SKM-1 (cell line): ENCODE measurements around the gene MKS1.

Experiments used
- DNase-seq: peaks from one replicate; lab custom pipeline; 2025; ENCODE audit not compliant: unreplicated experiment; lab: John Stamatoyannopoulos, UW

The MKS1 gene

DNA sequence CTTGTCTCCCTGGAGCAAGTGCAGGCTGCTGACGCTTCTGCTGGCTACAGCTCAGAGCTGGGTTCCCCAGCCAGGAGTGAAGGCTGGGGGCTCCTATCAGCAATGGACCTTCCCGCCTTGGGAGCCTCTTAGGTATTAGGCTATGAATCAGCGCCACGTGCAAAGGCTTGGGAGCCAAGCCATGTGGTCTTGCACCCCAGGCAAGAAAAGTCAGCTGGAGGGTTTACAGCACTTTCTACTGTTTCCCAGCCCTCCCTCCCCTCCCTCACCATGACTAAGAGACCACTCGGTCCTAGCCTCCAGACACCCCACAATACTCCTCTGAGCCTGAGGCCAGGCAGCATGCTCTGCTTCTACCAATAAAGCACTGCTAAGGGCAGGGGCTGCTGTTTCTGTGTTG, 14.3 kb downstream of the MKS1 start:
- DNase-seq: no peak

DNA sequence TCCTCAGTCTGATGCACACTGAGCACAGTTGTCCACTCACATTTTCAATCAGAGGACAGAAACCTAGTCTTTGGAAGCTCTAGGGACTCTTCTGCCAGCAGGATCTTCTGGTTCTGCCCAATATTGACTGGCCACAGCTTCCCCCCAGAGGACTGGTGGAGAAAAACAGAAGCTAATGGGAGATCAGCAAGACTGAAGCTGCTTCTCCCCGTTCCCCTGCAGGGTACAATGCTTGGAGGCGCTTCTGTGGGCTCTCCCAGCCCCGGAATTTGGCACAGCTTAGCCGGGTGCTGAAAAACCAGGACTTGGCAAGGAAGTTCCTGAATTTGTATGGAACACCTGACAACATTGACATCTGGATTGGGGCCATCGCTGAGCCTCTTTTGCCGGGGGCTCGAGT, 16.2 kb downstream of the MKS1 start:
- DNase-seq: no peak

DNA sequence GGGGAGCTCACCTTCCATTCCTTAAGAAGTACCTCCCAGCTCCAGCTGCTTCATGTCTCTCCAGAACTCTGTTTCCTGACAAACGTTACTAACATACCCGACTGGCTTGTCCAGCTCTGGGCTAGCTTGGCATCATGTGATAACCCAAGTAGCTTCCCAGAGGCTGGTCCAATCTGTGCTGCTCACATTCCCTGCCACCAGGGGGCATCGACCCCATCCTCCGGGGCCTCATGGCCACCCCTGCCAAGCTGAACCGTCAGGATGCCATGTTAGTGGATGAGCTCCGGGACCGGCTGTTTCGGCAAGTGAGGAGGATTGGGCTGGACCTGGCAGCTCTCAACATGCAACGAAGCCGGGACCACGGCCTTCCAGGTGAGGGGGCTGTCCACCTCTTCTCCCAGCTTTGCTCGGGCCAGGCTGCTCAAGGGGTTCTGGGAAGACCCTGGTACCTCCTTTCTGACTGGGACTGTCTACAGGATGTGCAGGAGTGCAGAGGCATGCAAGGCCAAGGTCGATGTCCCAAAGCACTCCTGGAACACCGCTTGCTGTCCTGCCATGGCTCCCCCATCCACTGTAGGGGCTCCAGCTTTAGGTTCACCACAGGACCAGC, 18.9 kb downstream of the MKS1 start:
- peak; percentile 37 for DNase-seq

DNA sequence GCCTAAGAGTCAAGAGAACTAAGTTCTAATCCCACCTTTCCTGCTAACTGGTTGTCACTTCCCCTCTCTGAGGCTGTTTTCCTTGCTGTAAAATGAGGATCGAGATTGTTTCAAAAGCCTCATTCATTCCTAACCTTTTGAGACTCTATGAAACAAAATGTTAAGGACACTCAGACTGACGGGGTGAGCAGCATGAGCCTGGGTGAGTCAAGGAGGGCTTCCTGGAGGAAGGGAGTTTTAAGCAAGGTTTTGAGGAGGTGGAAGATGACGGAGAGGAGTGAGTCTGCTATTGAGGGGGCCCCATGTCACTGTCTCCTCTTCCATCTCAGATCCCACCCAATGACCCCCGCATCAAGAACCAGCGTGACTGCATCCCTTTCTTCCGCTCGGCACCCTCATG, 22.4 kb downstream of the MKS1 start:
- no peak for DNase-seq

- DNase-seq: no peak
These were observed 23.4 kb downstream of the MKS1 start for GRCh38 chr17:58195518-58196123.

DNA sequence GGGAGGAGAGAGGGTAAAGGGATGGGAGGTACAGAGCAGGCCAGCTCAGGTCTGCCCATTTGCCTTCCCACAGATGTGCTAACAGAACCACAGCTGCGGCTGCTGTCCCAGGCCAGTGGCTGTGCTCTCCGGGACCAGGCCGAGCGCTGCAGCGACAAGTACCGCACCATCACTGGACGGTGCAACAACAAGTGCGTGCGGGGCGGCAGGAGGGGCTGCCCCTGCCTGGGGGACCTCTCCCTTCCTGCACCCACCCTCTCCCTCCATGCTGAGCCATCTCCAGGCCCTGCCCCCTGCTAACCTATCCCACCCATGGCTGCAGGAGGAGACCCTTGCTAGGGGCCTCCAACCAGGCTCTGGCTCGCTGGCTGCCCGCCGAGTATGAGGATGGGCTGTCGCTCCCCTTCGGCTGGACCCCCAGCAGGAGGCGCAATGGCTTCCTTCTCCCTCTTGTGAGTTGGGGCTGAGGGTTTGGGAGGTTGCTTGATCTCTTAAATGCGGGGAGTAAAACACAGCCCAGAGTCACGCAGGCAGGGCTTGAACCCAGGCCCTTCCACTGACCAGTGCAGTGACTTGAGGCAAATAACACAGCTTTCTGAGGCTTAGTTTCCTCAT, 25.3 kb downstream of the MKS1 start:
- DNase-seq: no peak

GRCh38 chr17:58192612-58193011, 26.4 kb downstream of the MKS1 start, which contains the start of gene EPX:
TSS of gene EPX (plus strand) at chr17:58192726. CDS start at chr17:58192847, 121 bp downstream.
- no peak for DNase-seq

- DNase-seq: no peak
These were observed 27.7 kb downstream of the MKS1 start for GRCh38 chr17:58191241-58191896.

- no peak for DNase-seq
These were observed 29.5 kb downstream of the MKS1 start for GRCh38 chr17:58189436-58190146.

- DNase-seq: no peak
These were observed 31.4 kb downstream of the MKS1 start for GRCh38 chr17:58187675-58188074.

- DNase-seq: no peak
These were observed 32.0 kb downstream of the MKS1 start for GRCh38 chr17:58187063-58187462.

DNA sequence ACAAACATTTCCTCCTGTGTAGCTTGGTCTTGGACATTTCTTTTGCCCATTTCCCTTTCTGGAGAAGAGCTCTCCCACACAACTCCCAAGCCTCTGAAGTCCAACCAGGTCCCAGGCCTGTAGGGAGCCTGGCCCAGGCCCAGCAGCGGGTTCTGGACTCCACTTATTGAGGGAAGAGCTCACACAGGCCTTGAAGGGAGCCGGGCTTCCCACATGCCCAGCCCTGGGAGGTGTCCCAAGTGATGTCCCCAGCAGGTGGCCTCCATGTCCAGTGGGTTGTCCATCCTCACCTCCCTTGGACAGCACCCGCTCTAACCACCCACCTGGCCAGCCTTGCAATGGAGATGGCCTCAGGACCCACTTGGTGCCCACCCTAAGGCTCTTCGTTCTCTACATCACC, 32.5 kb downstream of the MKS1 start:
- no peak for DNase-seq

DNA sequence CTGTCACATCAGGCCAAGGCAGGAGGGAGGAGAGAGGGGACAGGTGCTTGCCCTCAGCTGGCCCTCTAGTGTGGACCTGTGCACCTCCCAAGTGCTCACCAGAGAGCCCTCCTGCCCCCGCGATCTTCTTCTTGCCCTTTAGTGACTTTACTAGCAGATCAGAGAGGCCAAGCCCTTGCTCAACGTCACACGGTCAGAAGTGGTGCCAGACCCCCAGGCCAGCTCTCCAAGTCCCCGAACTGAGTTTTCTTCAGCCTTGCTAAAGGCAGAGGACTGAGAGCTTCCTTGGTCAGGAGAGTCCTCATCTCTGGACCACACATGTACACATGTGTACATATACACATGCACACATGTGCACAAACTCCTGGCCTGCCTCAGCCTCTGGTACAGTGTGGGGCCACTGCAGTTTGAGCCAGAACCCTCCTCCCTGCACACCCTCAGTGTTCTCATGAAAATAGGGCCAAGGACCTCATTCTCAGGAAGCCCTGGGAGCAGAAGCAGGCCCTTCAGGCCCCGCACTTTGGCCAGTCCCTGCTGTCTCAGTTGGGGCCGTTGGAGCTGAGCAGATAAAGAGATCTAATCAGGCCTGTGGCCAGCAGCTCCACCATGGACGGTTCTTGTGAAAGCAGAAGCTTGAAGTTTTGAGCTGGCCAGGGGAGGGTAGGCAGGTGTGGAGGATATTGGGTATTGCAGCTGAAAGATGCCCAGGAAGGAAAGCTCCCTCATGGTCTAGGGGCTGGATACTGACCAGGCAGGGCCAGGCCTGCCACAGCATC, 33.9 kb downstream of the MKS1 start:
- no peak for DNase-seq

GRCh38 chr17:58184308-58184985, 34.6 kb downstream of the MKS1 start:
- peak; percentile 28 for DNase-seq

- DNase-seq: no peak
These were observed 35.5 kb downstream of the MKS1 start for GRCh38 chr17:58183514-58183913.

DNA sequence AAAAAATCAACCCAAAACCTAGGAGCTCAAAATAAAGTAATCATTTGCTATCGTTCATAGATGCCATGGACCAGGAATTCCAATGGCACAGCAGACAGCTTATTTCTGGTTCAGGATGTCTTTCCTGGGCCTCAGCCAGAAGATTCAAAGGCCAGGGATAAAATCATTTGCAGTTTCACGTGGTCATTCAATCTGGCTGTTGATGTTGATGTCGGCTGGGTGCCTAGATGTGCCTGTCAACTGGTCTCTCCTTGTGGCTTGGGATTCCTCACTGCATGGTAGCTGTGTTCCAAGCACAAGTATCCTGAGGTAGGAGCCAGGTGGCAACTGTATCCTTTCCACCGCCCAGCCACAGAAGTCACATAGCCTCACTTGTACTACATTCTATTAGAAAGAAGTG, 37.3 kb downstream of the MKS1 start:
- no peak for DNase-seq

- no peak for DNase-seq
These were observed 42.9 kb downstream of the MKS1 start for GRCh38 chr17:58176200-58176599.

GRCh38 chr17:58174871-58175270, 44.2 kb downstream of the MKS1 start:
- DNase-seq: no peak

GRCh38 chr17:58172369-58173071, 46.5 kb downstream of the MKS1 start:
- no peak for DNase-seq

DNA sequence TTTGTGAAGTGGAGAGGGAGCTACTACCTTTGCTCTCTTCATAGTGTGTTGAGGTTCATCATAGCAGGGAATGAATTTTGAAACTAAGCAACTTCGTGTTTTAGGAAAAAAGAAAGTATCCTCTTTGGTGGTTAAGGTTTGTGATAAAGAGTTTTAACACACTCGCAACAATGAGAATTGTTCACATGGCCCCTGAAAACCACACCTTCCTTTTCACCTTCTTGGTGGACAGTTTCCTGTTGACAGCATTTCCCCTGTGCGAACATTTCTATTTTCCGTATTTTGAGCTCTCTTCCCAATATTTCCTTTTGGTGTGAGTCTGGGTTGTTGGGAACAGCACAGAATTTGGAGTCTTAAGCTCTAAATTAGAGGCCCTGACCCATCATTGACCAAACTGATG, 48.4 kb downstream of the MKS1 start:
- DNase-seq: no peak
